Bronchial epithelial cell (primary cell): ENCODE results near the gene INO80C. TPM values are rescaled to one million over a fixed set of nuclear protein-coding genes. Genes with fewer than 3 reads are reported as not detected.

ENCODE experiments used
- DNase-seq: peaks from one replicate; pipeline ENCODE4 v3.0.0-alpha.2; 2010; ENCODE audit warnings: low read depth
- FAIRE-seq: peaks from 2 replicates; lab custom pipeline; 2011; peaks lifted over from hg19 to GRCh38; lab: Jason Lieb, UNC
- H3K27me3 ChIP-seq: 2 replicates; pipeline ENCODE4 v1.5.1; 2011; ENCODE audit warnings: low read length; ENCODE audit not compliant: control insufficient read depth, insufficient read depth
- H3K36me3 ChIP-seq: 2 replicates; pipeline ENCODE4 v1.5.1; 2011; ENCODE audit warnings: low read length; ENCODE audit not compliant: control insufficient read depth, insufficient read depth
- H3K4me3 ChIP-seq: 2 replicates; pipeline ENCODE4 v1.5.1; 2011; ENCODE audit warnings: mild to moderate bottlenecking, low read depth, low read length, control low read depth
- total RNA-seq: library from RNA; depleted of rRNA; stranded (reverse); fragments of >200 nt; gene quantifications from 2 replicates; pipeline ENCODE4 v1.2.1, GENCODE V29; 2014
- TF ChIP-seq, protein P1 (sequence below): IDR thresholded peaks from 2 replicates; pipeline ENCODE4 v1.5.1; 2011; ENCODE audit warnings: mild to moderate bottlenecking, moderate library complexity, low read length, control low read depth, inconsistent platforms; ENCODE audit not compliant: insufficient read depth, severe bottlenecking

Gene INO80C
- total RNA-seq, 1 donor from 2014 or later, result 5.3 TPM

DNA sequence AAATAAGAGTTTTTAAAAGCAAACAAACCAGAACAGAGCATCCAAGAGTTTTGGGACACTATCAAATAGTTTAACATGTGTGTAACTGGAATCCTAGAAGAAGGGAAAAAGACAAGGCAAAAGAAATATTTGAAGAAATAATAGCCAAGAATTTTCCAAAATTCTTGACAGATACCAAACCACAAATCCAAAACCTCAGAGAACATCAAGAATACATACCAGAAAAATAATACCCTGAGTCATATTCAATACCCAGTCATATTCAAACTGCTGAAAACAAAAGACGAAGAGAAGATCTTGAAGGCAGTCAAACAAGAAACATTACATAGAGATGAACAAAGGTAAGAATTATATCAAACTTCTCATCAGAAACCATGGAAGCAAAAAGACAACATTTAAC is 22.9 kb downstream of the INO80C start:
- H3K27me3 ChIP-seq, result no peaks in the 10 kb centered on the region
- DNase-seq (no peak), FAIRE-seq (no peak)
- TF ChIP-seq, protein P1, sequence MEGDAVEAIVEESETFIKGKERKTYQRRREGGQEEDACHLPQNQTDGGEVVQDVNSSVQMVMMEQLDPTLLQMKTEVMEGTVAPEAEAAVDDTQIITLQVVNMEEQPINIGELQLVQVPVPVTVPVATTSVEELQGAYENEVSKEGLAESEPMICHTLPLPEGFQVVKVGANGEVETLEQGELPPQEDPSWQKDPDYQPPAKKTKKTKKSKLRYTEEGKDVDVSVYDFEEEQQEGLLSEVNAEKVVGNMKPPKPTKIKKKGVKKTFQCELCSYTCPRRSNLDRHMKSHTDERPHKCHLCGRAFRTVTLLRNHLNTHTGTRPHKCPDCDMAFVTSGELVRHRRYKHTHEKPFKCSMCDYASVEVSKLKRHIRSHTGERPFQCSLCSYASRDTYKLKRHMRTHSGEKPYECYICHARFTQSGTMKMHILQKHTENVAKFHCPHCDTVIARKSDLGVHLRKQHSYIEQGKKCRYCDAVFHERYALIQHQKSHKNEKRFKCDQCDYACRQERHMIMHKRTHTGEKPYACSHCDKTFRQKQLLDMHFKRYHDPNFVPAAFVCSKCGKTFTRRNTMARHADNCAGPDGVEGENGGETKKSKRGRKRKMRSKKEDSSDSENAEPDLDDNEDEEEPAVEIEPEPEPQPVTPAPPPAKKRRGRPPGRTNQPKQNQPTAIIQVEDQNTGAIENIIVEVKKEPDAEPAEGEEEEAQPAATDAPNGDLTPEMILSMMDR, result no peak
- peaks cover 2% of the 10 kb centered on the region for H3K36me3 ChIP-seq
- H3K4me3 ChIP-seq, result no peak overlapping the region

DNA sequence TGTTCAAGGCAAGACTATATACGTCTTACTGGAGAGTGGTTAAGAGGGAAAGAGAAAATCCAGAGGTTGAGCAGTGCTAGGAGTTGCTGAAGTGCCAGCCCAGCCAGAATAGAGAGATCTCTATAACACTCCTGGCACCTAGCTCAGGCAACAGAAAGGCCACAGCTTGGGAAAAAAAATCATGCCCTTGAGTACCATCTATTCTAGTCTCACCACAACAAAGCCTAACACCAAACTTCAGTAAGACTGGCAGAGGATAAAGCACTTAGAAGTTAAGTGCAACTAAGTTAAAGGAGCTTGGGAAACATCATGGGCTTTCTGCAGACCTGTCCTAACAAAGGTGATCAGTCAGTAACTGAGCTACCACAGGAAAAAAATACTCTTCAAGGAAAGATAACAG is 24.2 kb downstream of the INO80C start:
- Histone ChIP-seq H3K36me3 (peaks cover 6% of the 10 kb centered on the region), H3K4me3 (no peak overlapping the region), H3K27me3 (no peaks in the 10 kb centered on the region)
- DNase-seq, result no peak
- TF ChIP-seq, protein P1, result no peak
- FAIRE-seq, result no peak

- H3K4me3 ChIP-seq, result no peak overlapping the region
- H3K27me3 ChIP-seq, result no peaks in the 10 kb centered on the region
- TF ChIP-seq, protein P1, result no peak
- H3K36me3 ChIP-seq, result peaks cover 10% of the 10 kb centered on the region
- DNase-seq (no peak), FAIRE-seq (no peak)
These were observed 27.3 kb downstream of the INO80C start for GRCh38 chr18:35470435-35470834.

- DNase-seq (no peak), FAIRE-seq (no peak)
- Histone ChIP-seq H3K36me3 (peaks cover 10% of the 10 kb centered on the region), H3K27me3 (no peaks in the 10 kb centered on the region), H3K4me3 (no peak overlapping the region)
- TF ChIP-seq, protein P1, result no peak
These were observed 28.0 kb downstream of the INO80C start for GRCh38 chr18:35469725-35470124.

- peaks cover 8% of the 10 kb centered on the region for H3K36me3 ChIP-seq
- FAIRE-seq (no peak), DNase-seq (no peak)
- no peak overlapping the region for H3K4me3 ChIP-seq
- TF ChIP-seq, protein P1, result no peak
- no peaks in the 10 kb centered on the region for H3K27me3 ChIP-seq
These were observed 29.0 kb downstream of the INO80C start for GRCh38 chr18:35468711-35469110.

DNA sequence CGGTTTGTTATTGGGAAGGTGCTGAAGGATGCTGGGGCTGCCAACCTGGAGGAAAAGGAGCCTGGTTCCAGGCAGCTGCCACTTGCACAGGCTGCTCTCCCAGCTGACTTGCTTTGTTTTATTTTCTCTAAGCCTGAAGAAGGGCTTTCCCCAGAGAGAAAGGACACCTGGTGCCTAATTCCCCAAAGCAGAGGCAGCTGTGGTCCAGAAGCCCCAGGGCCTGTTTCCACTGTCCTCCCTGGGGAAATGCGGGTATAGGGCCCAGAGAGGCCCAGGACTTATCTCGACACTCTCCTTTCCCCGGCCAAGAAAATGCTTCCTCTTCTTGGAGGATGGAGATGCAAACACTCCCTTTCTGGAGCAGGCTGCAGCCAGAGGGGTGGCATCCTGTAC is 30.1 kb downstream of the INO80C start:
- Histone ChIP-seq H3K27me3 (no peaks in the 10 kb centered on the region), H3K36me3 (peaks cover 8% of the 10 kb centered on the region), H3K4me3 (no peak overlapping the region)
- DNase-seq (no peak), FAIRE-seq (no peak)
- TF ChIP-seq, protein P1, result no peak
